ENCODE data around the gene BMPR1A. TPM values are rescaled to one million over a fixed set of nuclear protein-coding genes. Genes with fewer than 3 reads are reported as not detected.

Gene BMPR1A
- total RNA-seq, 1 experiment from 2014 or later, result 94.3 TPM

DNA sequence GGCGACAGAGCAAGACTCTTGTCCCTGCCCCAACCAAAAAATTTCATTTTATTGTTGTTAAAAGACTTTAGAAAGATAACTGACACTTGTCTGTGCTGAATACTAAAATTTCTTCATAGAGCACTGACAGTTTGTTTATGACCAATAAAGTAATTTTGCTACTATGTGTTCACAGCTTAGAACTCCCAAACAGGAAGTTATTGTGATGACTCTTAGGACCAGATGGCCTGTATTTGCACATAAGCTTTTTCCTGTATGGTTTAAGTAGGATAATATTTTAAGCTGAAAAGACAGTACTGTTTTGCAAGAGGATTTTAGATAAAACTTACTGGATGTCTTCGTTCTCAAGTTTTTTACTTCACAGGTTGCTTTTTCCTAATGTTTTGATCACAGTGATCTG, 120.3 kb downstream of the BMPR1A start:
- no peak for TF ChIP-seq SIN3A (IDR thresholded peaks at IDR 0.05; ENCODE audit: borderline replicate concordance, insufficient read depth, low read depth, low read length)
- TF ChIP-seq, protein P1, sequence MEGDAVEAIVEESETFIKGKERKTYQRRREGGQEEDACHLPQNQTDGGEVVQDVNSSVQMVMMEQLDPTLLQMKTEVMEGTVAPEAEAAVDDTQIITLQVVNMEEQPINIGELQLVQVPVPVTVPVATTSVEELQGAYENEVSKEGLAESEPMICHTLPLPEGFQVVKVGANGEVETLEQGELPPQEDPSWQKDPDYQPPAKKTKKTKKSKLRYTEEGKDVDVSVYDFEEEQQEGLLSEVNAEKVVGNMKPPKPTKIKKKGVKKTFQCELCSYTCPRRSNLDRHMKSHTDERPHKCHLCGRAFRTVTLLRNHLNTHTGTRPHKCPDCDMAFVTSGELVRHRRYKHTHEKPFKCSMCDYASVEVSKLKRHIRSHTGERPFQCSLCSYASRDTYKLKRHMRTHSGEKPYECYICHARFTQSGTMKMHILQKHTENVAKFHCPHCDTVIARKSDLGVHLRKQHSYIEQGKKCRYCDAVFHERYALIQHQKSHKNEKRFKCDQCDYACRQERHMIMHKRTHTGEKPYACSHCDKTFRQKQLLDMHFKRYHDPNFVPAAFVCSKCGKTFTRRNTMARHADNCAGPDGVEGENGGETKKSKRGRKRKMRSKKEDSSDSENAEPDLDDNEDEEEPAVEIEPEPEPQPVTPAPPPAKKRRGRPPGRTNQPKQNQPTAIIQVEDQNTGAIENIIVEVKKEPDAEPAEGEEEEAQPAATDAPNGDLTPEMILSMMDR (IDR thresholded peaks at IDR 0.05), result no peak
- no peak for TF ChIP-seq TCF7L2 (IDR thresholded peaks at IDR 0.05; ENCODE audit: low read depth, low read length)
- no peak for TF ChIP-seq POLR2AphosphoS5 (IDR thresholded peaks at IDR 0.05; ENCODE audit: low read depth, low read length)
- Histone ChIP-seq H3K36me3 (ENCODE audit: control insufficient read depth, insufficient read depth, low read length) (peaks cover 4% of the 10 kb centered on the region; the same call in 1 of the 2 replicates), H3K4me1 (ENCODE audit: control insufficient read depth, insufficient read depth, low read length) (peaks cover 7% of the 10 kb centered on the region), H3K27ac (ENCODE audit: low read length) (no peak overlapping the region), H3K9me3 (ENCODE audit: control insufficient read depth, insufficient read depth, low read depth, low read length) (no peaks in the 10 kb centered on the region), H3K4me3 (ENCODE audit: low read depth in 2 of 2, low read length in 2 of 2) (no peak overlapping the region), H3K27me3 (ENCODE audit: control insufficient read depth, insufficient read depth, low read length) (no peaks in the 10 kb centered on the region)
- ATAC-seq (no peak), DNase-seq (ENCODE audit: low read depth, low spot score) (no peak)
- ChIA-PET POLR2A (no interaction called here), CTCF (no interaction called here)
- no TSS peak for BruUV-seq (replicated peaks)
- in situ Hi-C loops (cut with HindIII; ENCODE audit: low pct_unique_long_range_greater_than_20kb, low sequenced_read_pairs) (no loop called here), intact Hi-C loops (cut with micrococcal nuclease; ENCODE audit: unreplicated experiment) (no loop called here)

DNA sequence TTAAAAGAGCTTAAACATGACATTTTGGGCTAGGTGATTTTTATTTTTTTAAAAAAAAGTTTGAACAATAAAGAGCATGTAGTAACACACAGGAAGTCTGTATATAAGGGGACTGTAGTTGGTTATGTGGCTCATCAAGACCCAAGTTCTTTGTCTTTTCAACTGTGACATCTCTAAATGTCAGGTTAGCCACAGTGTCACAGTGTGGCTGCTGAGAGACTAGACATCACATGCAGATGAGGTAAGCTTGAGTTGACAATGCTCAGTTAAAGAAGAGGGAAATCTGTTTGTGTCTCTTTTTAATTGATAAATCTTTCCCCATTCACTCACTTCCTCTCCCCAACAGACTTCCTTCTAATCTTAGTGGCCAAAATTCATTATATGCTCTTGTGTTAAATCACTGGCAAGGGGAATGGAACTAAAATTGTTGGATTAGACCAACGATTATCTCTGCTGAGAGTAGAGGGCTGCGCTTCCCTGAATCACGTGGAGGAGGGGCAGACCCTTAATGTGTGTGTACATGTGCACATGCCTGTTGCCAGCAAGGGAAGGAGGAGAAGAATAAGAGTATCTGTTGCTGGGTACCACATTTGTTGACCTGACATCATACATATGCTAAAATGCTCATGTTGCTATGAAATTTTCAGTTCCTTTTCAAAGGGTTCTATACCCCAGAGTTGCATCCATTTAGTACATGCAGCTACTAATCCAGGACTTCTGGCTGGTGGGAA, 122.7 kb downstream of the BMPR1A start:
- TF ChIP-seq REST (IDR thresholded peaks at IDR 0.05; ENCODE audit: insufficient read depth in 1 of 2, low read depth in 2 of 2, low read length in 1 of 2) (no peak), TCF7L2 (IDR thresholded peaks at IDR 0.05; ENCODE audit: low read depth, low read length) (no peak), POLR2AphosphoS5 (IDR thresholded peaks at IDR 0.05; ENCODE audit: low read depth, low read length) (no peak), SIN3A (IDR thresholded peaks at IDR 0.05; ENCODE audit: borderline replicate concordance, insufficient read depth, low read depth, low read length) (no peak)
- TF ChIP-seq, protein P1 (IDR thresholded peaks at IDR 0.05), result no peak
- ChIA-PET CTCF (no interaction called here), POLR2A (no interaction called here)
- in situ Hi-C loops (cut with HindIII; ENCODE audit: low pct_unique_long_range_greater_than_20kb, low sequenced_read_pairs), result no loop called here
- H3K27ac ChIP-seq (ENCODE audit: low read length), result no peak overlapping the region
- no peak for ATAC-seq
- H3K27me3 ChIP-seq (ENCODE audit: control insufficient read depth, insufficient read depth, low read length), result no peaks in the 10 kb centered on the region
- no peaks in the 10 kb centered on the region for H3K9me3 ChIP-seq (ENCODE audit: control insufficient read depth, insufficient read depth, low read depth, low read length)
- H3K4me3 ChIP-seq (ENCODE audit: low read depth in 2 of 2, low read length in 2 of 2), result no peak overlapping the region
- BruUV-seq (replicated peaks), result TSS peak; percentile 18
- no peak for DNase-seq (ENCODE audit: low read depth, low spot score)
- intact Hi-C loops (cut with micrococcal nuclease; ENCODE audit: unreplicated experiment), result no loop called here
- no peaks in the 10 kb centered on the region for H3K4me1 ChIP-seq (ENCODE audit: control insufficient read depth, insufficient read depth, low read length)
- peaks cover 4% of the 10 kb centered on the region; the same call in 1 of the 2 replicates for H3K36me3 ChIP-seq (ENCODE audit: control insufficient read depth, insufficient read depth, low read length)

Data from Panc1 (cell line).